Eye (tissue), 1 donor: ENCODE data around the gene KRT17.
A peak's percentile ranks its signal among the peaks of the same experiment; 100 is the strongest.
"Not testable (repeated sequence)": the region's sequence is repeated elsewhere in the genome, so short reads cannot be mapped to it uniquely, and the experiment has no call there.

ENCODE experiments used
- DNase-seq: peaks from one replicate; pipeline ENCODE4 v3.0.0-alpha.2; 2015

The KRT17 gene

GRCh38 chr17:41619036-41619926, 5.1 kb downstream of the KRT17 start:
- no peak for DNase-seq

DNA sequence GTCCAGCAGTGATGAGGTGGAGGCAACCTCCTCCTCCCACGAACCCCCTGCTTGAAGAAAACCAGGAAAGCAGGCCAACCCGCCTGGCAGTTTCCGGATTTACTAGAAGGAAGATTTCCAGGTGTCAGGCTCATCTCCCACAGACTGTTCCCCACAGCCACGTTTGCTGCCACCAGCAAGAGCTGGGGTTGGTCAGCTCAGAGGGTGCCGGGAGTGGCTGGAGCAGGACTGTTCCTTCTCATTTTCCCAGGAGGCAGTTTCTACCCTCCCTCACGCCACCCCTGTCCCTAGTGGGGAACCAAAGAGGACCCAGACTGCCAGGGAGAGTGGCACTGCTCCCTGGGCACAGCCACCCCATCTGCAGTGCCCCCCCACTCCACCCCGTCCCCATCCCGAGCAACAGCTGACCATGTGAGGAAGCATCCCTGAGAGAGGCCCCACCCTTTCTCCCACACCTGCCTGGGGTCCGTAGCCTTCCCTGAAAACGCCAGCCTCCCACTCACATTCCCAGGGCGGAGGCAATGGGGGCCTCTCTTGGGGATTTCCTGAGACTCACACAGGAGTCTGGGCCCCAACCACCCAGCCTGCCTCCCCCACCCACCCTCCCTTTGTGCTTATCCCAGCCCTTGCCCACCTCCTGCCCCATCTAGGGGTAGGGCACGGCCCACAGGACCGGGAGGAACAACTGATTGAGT, 5.9 kb downstream of the KRT17 start:
- no peak for DNase-seq

- DNase-seq, result no peak
These were observed 6.7 kb downstream of the KRT17 start for GRCh38 chr17:41617698-41618097.

- no peak for DNase-seq
These were observed 7.2 kb downstream of the KRT17 start for GRCh38 chr17:41617136-41617535.

DNA sequence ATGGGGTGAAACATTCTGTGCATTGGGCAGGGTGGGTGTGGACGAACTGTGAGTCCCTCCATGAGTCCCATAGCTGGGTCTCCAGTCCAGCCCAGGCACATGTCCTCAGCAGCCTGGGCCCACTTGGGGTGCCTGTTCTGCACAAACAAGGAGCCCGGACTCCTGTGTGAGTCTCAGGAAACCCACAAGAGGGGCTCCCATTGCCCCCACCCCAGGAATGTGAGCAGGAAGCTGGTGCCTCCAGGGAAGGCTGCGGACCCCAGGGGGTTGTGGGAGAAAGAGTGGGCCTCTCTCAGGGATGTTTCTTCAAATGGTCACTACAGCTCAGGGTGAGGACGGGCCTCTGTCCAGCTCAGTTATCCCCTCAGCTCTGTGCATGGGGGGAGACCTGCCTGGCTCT, 7.9 kb downstream of the KRT17 start:
- peak; percentile 45 for DNase-seq

- DNase-seq, result no peak
These were observed 8.9 kb downstream of the KRT17 start for GRCh38 chr17:41615454-41615853.

GRCh38 chr17:41614767-41615166, 9.6 kb downstream of the KRT17 start:
- not testable (repeated sequence) for DNase-seq

GRCh38 chr17:41614098-41614497, 10.3 kb downstream of the KRT17 start:
- no peak for DNase-seq

GRCh38 chr17:41613277-41614082, 10.9 kb downstream of the KRT17 start:
- no peak for DNase-seq

GRCh38 chr17:41612376-41613160, 11.8 kb downstream of the KRT17 start, which contains the start of gene KRT16:
Gene KRT16 (minus strand): TSS chr17:41612767. CDS start chr17:41612688, 79 bp downstream.
- DNase-seq, result not testable (repeated sequence)

- no peak for DNase-seq
These were observed 13.3 kb downstream of the KRT17 start for GRCh38 chr17:41610965-41611640.

- peak; percentile 74 for DNase-seq
These were observed 14.3 kb downstream of the KRT17 start for GRCh38 chr17:41610061-41610517.

DNA sequence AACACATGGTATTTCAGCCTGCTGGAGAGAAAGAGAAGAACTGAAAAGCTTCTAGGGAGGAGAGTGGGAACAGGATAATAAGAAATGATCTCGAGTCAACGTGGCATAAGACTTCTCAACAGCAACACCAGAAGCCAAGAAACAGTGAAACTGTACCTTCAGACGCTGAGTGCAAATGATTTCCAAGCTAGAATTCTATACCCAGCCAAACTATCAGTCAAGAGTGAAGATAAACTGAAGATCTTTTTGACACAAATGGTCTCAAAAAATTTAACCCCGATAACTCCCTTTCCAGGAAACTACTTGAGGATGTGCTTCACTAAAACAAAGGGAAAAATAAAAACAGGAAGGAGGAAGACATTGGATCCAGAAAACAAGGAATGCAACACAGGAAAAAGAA, 17.4 kb downstream of the KRT17 start:
- DNase-seq, result not testable (repeated sequence)

- DNase-seq, result no peak
These were observed 21.9 kb downstream of the KRT17 start for GRCh38 chr17:41602524-41602923.

- DNase-seq, result no peak
These were observed 24.1 kb downstream of the KRT17 start for GRCh38 chr17:41600318-41600717.

DNA sequence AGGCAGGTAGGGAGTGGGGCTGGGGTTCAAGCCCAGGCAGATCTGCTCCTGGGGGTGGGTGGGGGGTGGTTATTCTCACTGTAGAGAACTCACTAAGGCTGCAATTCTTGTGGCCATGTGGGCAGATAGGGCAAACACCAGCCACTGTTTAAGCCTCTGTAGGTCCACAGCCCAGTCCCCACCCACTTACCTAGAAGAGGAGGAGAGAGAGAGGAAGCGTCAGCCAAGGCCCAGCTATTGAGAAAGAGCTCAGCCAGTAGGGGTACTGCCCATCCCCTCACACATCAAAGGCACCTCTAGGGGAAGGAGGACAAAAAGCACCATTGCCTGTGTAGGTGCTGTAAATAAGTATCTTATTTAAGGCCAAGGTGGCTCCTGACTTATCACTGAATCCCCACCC, 24.7 kb downstream of the KRT17 start:
- DNase-seq, result no peak

DNA sequence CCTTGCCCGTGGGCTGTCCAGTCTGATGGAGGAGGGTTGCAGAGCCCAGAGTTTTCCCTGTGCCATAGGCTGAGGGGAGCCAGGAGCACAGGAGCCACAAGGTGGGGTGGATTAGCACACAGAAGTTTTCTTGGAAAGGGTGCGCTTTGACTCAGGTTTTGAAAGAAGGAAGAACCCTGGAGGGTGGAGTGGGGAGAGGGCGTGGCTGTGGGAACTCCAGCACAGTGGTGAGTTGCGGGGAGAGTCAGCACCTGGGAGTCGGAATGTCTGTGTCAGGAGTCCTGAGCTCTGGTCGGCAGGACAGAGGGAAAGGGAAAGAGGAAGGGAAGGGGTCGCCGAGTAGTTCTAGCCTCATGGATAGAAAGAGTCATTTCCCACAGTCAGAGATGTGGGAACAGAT, 28.8 kb downstream of the KRT17 start:
- no peak for DNase-seq

- no peak for DNase-seq
These were observed 29.9 kb downstream of the KRT17 start for GRCh38 chr17:41594363-41594915.

- peak; percentile 23 for DNase-seq
These were observed 30.9 kb downstream of the KRT17 start for GRCh38 chr17:41593306-41593981.

DNA sequence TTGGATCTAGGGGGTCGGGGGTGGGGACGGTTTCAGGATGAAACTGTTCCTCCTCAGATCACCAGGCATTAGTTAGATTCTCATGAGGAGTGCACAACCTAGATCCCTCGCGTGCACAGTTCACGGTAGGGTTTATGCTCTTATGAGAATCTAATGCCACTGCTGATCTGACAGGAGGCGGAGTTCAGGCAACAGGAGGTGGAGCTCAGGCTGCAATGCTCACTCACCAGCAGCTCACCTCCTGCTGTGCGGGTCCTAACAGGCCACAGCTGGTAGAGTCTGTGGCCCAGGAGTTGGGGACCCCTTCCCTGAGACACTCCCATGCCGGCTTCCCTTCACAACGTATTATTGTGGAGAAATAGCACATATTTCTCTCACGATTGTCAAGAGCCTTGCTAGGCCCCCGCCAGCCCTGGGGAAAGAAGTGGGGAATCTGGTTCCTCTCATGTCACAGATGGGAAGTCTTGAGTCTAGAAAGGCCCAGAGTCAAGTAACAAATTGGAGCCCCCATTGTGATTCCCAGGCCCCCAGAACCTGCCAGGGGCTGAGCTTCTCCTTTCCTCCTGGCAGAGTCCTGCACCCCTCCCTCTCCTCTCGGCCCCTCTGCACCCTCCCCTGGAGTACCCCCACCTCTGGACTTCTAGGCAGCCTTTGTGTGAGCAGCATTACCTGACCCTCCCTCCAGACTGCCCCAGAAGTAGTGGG, 31.6 kb downstream of the KRT17 start:
- DNase-seq, result peak; percentile 44
